Panc1 (cell line): ENCODE data around the gene KIF18B. TPM values are rescaled to one million over a fixed set of nuclear protein-coding genes. Genes with fewer than 3 reads are reported as not detected.

Experiments used
- ATAC-seq: fragments of 200-7000 bp; cut with Tn5 transposase; 2 replicates; pipeline ENCODE4 v1.9.1; 2020; ENCODE audit warnings: mild to moderate bottlenecking, moderate library complexity
- BruUV-seq: library from RNA; stranded (reverse); fragments of 400-500 nt; replicated peaks from 2 replicates; lab custom pipeline; 2021; lab: Mats Ljungman, UMichigan
- CTCF ChIA-PET: fragments of 300-600 bp; sonication (Branson Sonifier 250); formaldehyde crosslinking; loops from one replicate; lab custom pipeline; 2022; ENCODE audit warnings: antibody characterized with exemption; lab: Charles Lee
- POLR2A ChIA-PET: fragments of 300-600 bp; sonication (Branson Sonifier 250); formaldehyde crosslinking; loops from one replicate; lab custom pipeline; 2022; ENCODE audit warnings: antibody characterized with exemption; lab: Charles Lee
- DNase-seq: peaks from one replicate; pipeline ENCODE4 v3.0.0-alpha.2; 2010; ENCODE audit warnings: low read depth, low spot score
- H3K27ac ChIP-seq: 2 replicates; pipeline ENCODE4 v1.5.1; 2011; ENCODE audit warnings: mild to moderate bottlenecking, low read length, inconsistent platforms
- H3K27me3 ChIP-seq: fragments of 200-500 bp; sonication (Bioruptor generic); 2 replicates; pipeline ENCODE4 v1.6.0; 2014; ENCODE audit warnings: low read length, inconsistent platforms; ENCODE audit not compliant: control insufficient read depth, insufficient read depth
- H3K36me3 ChIP-seq: fragments of 200-500 bp; sonication (Bioruptor generic); 2 replicates; pipeline ENCODE4 v1.5.1; 2014; ENCODE audit warnings: inconsistent platforms, mild to moderate bottlenecking, low read length, moderate library complexity; ENCODE audit not compliant: control insufficient read depth, insufficient read depth
- H3K4me1 ChIP-seq: 2 replicates; pipeline ENCODE4 v1.5.1; 2011; ENCODE audit warnings: inconsistent platforms, mild to moderate bottlenecking, low read length, moderate library complexity; ENCODE audit not compliant: control insufficient read depth, insufficient read depth
- H3K4me3 ChIP-seq, 2 experiments: 2 replicates each; pipeline ENCODE4 v1.5.1; 2011 to 2012; ENCODE audit warnings: low read depth in 2 of 2, low read length in 2 of 2, mild to moderate bottlenecking in 2 of 2, inconsistent platforms in 1 of 2, moderate library complexity in 1 of 2
- H3K9me3 ChIP-seq: fragments of 200-500 bp; sonication (Bioruptor generic); 2 replicates; pipeline ENCODE4 v1.5.1; 2014; ENCODE audit warnings: low read depth, mild to moderate bottlenecking, inconsistent platforms, low read length, moderate library complexity; ENCODE audit not compliant: control insufficient read depth, insufficient read depth
- POLR2AphosphoS5 ChIP-seq: IDR thresholded peaks from 2 replicates; pipeline ENCODE4 v1.6.1; 2012; ENCODE audit warnings: mild to moderate bottlenecking, low read depth, low read length, moderate library complexity
- SIN3A ChIP-seq: IDR thresholded peaks from 2 replicates; pipeline ENCODE4 v1.6.1; 2012; ENCODE audit warnings: low read depth, mild to moderate bottlenecking, low read length, moderate library complexity, borderline replicate concordance; ENCODE audit not compliant: insufficient read depth
- TCF7L2 ChIP-seq: IDR thresholded peaks from 2 replicates; pipeline ENCODE4 v1.6.1; 2011; ENCODE audit warnings: mild to moderate bottlenecking, low read depth, low read length, inconsistent platforms
- in situ Hi-C: cut with HindIII; loops from 2 replicates; pipeline ENCODE4 v1.10.0; 2016; ENCODE audit warnings: low sequenced_read_pairs, low pct_unique_long_range_greater_than_20kb
- intact Hi-C: fragments of 100-400 bp; cut with micrococcal nuclease; formaldehyde crosslinking; loops from one replicate; pipeline ENCODE4 v1.10.0; 2022; ENCODE audit not compliant: unreplicated experiment
- total RNA-seq: library from RNA; stranded (reverse); gene quantifications from one replicate; pipeline ENCODE4 v1.2.1, GENCODE V29; 2021; ENCODE audit not compliant: unreplicated experiment
- TF ChIP-seq, protein P1 (sequence below), 2 experiments: IDR thresholded peaks; 2 replicates each; pipeline ENCODE4 v1.6.1; 2011 to 2012; ENCODE audit warnings: low read depth in 2 of 2, control low read depth in 1 of 2, low read length in 1 of 2, mild to moderate bottlenecking in 1 of 2, moderate library complexity in 1 of 2; ENCODE audit not compliant: insufficient read depth in 1 of 2
- TF ChIP-seq, protein P2 (sequence below): fragments of 450-650 bp; IDR thresholded peaks from 2 replicates; pipeline ENCODE4 v1.5.1; 2017; ENCODE audit warnings: mild to moderate bottlenecking

The KIF18B gene
- total RNA-seq, 1 experiment from 2014 or later = 31.3 TPM

DNA sequence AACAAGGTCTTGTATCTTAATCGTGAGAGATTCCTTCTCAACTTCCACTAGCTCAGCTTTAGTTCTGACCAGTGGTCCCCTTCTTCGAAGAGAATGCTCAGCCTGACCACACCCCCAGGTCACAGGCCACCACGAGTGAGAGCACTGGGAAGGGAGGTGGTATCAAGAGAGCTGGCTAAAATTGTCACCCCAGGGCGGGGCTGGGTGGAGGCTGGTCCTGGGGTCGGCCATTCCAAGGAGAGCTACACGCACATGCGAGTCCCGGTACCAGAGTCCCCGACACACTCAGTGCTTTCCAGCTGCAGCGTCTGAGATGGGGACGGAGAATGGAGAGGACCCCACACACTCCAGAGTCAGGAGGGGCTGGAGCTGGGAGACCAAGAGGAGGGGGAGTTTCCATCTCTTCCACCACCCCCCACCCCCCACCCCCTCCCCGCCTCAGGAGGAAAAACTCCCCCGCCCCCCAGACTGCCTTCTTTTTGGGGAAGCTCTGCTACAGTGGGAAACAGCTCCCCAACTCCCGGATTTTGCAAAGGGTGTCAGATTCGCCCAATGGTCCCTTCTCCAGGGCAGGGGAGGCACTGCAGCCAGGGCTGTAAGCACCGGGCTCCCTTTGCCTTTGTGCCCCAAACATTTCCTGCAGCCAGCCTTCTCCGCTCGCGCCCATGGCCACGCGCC lies 18.9 kb upstream of the KIF18B start:
- intact Hi-C loops (no loop called here), in situ Hi-C loops (no loop called here)
- no peaks in the 10 kb centered on the region for H3K4me1 ChIP-seq
- no peaks in the 10 kb centered on the region for H3K36me3 ChIP-seq
- BruUV-seq = no TSS peak
- POLR2A ChIA-PET = interaction anchor here (0.7 kb wide), 1 partner anchor 26 kb away, joined by 3 read pairs; no protein-coding TSS in a partner anchor
- H3K27ac ChIP-seq = no peak overlapping the region
- no peak overlapping the region for H3K4me3 ChIP-seq
- CTCF ChIA-PET = interaction anchor here (0.6 kb wide), 1 partner anchor 505 kb away, joined by 3 read pairs; no protein-coding TSS in a partner anchor
- H3K9me3 ChIP-seq = no peaks in the 10 kb centered on the region
- no peaks in the 10 kb centered on the region for H3K27me3 ChIP-seq
- TF ChIP-seq, protein P1, sequence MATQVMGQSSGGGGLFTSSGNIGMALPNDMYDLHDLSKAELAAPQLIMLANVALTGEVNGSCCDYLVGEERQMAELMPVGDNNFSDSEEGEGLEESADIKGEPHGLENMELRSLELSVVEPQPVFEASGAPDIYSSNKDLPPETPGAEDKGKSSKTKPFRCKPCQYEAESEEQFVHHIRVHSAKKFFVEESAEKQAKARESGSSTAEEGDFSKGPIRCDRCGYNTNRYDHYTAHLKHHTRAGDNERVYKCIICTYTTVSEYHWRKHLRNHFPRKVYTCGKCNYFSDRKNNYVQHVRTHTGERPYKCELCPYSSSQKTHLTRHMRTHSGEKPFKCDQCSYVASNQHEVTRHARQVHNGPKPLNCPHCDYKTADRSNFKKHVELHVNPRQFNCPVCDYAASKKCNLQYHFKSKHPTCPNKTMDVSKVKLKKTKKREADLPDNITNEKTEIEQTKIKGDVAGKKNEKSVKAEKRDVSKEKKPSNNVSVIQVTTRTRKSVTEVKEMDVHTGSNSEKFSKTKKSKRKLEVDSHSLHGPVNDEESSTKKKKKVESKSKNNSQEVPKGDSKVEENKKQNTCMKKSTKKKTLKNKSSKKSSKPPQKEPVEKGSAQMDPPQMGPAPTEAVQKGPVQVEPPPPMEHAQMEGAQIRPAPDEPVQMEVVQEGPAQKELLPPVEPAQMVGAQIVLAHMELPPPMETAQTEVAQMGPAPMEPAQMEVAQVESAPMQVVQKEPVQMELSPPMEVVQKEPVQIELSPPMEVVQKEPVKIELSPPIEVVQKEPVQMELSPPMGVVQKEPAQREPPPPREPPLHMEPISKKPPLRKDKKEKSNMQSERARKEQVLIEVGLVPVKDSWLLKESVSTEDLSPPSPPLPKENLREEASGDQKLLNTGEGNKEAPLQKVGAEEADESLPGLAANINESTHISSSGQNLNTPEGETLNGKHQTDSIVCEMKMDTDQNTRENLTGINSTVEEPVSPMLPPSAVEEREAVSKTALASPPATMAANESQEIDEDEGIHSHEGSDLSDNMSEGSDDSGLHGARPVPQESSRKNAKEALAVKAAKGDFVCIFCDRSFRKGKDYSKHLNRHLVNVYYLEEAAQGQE (IDR thresholded peaks at IDR 0.05; ENCODE audit: insufficient read depth in 1 of 2, low read depth in 2 of 2, low read length in 1 of 2) = no peak
- no peak for TF ChIP-seq SIN3A
- no peak for TF ChIP-seq POLR2AphosphoS5
- no peak for TF ChIP-seq TCF7L2
- TF ChIP-seq, protein P2, sequence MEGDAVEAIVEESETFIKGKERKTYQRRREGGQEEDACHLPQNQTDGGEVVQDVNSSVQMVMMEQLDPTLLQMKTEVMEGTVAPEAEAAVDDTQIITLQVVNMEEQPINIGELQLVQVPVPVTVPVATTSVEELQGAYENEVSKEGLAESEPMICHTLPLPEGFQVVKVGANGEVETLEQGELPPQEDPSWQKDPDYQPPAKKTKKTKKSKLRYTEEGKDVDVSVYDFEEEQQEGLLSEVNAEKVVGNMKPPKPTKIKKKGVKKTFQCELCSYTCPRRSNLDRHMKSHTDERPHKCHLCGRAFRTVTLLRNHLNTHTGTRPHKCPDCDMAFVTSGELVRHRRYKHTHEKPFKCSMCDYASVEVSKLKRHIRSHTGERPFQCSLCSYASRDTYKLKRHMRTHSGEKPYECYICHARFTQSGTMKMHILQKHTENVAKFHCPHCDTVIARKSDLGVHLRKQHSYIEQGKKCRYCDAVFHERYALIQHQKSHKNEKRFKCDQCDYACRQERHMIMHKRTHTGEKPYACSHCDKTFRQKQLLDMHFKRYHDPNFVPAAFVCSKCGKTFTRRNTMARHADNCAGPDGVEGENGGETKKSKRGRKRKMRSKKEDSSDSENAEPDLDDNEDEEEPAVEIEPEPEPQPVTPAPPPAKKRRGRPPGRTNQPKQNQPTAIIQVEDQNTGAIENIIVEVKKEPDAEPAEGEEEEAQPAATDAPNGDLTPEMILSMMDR = no peak
- DNase-seq (no peak), ATAC-seq (no peak)

DNA sequence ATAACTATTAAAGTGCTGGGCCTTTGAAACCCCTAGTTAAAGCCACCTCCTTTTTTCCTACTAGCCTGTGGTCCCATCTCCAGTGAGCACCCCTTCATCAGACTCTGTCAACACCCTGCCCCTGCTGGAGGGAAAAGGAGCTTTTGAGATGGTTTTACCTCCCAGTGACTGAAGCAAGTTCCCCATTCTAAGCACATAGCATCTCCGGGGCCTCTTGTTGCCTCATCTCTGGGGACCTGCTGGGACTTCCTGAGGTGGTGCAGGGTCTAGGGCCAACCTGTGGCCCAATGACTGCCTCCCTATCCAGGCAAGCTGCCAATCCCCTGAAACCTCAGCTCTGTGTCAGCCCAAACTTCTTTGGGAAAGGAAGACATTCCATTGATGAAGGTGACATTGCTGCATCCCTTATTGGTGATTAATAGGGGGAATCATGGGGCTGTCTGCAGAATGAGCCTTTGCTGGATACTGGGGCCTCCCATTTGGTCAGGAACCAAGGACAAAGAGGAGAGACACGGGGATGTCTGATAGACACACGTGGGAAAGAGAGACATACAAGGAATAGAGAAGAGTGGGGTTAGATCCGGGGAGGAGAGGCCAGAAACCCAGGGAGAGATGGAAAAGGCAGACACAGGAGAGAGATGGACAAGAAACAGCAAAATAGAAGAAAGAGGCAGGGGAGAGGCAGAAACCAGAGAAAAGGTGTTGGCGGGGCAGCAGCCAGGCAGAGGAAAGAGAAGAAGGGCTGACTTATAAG lies 18.1 kb upstream of the KIF18B start:
- Histone ChIP-seq H3K36me3 (no peaks in the 10 kb centered on the region), H3K27me3 (no peaks in the 10 kb centered on the region), H3K4me3 (no peak overlapping the region), H3K27ac (no peak overlapping the region), H3K9me3 (no peaks in the 10 kb centered on the region), H3K4me1 (no peaks in the 10 kb centered on the region)
- intact Hi-C loops (no loop called here), in situ Hi-C loops (no loop called here)
- CTCF ChIA-PET = interaction anchor here (1.1 kb wide), 1 partner anchor 169 kb away, joined by 4 read pairs; no protein-coding TSS in a partner anchor
- TF ChIP-seq, protein P1 (IDR thresholded peaks at IDR 0.05; ENCODE audit: insufficient read depth in 1 of 2, low read depth in 2 of 2, low read length in 1 of 2) = no peak
- TF ChIP-seq, protein P2 = no peak
- TF ChIP-seq POLR2AphosphoS5 (no peak), TCF7L2 (no peak), SIN3A (no peak)
- no peak for DNase-seq
- POLR2A ChIA-PET = no interaction called here
- no TSS peak for BruUV-seq
- no peak for ATAC-seq
